ENCODE results near the gene EPGN.
"Not testable (repeated sequence)": the region's sequence is repeated elsewhere in the genome, so short reads cannot be mapped to it uniquely, and the experiment has no call there.

The EPGN gene

GRCh38 chr4:74311696-74312313 lies 3.5 kb downstream of the EPGN start:
- DNase-seq: no peak

GRCh38 chr4:74314329-74314728 lies 6.1 kb downstream of the EPGN start:
- no peak for DNase-seq

GRCh38 chr4:74314944-74315343 lies 6.7 kb downstream of the EPGN start:
- no peak for DNase-seq

- DNase-seq: no peak
These were observed 7.1 kb downstream of the EPGN start for GRCh38 chr4:74315376-74315775.

GRCh38 chr4:74316397-74316796 lies 8.1 kb downstream of the EPGN start:
- no peak for DNase-seq

- no peak for DNase-seq
These were observed 9.5 kb downstream of the EPGN start for GRCh38 chr4:74317616-74318246.

GRCh38 chr4:74318276-74318675 lies 10.0 kb downstream of the EPGN start:
- no peak for DNase-seq

GRCh38 chr4:74319470-74319869 lies 11.2 kb downstream of the EPGN start:
- no peak for DNase-seq

GRCh38 chr4:74320559-74321118 lies 12.4 kb downstream of the EPGN start:
- no peak for DNase-seq

- DNase-seq: no peak
These were observed 14.0 kb downstream of the EPGN start for GRCh38 chr4:74322301-74322700.

- no peak for DNase-seq
These were observed 15.4 kb downstream of the EPGN start for GRCh38 chr4:74323663-74324062.

GRCh38 chr4:74324262-74324661 lies 16.0 kb downstream of the EPGN start:
- DNase-seq: no peak

GRCh38 chr4:74325886-74326285 lies 17.6 kb downstream of the EPGN start:
- no peak for DNase-seq

- no peak for DNase-seq
These were observed 19.5 kb downstream of the EPGN start for GRCh38 chr4:74327762-74328161.

GRCh38 chr4:74328501-74328900 lies 20.2 kb downstream of the EPGN start:
- DNase-seq: no peak

- no peak for DNase-seq
These were observed 21.0 kb downstream of the EPGN start for GRCh38 chr4:74329307-74329706.

GRCh38 chr4:74330295-74330750 lies 22.1 kb downstream of the EPGN start:
- DNase-seq: no peak

- no peak for DNase-seq
These were observed 23.0 kb downstream of the EPGN start for GRCh38 chr4:74331252-74331651.

GRCh38 chr4:74331944-74332343 lies 23.7 kb downstream of the EPGN start:
- no peak for DNase-seq

GRCh38 chr4:74334636-74335035 lies 26.4 kb downstream of the EPGN start:
- DNase-seq: no peak

GRCh38 chr4:74335341-74336021 lies 27.2 kb downstream of the EPGN start:
- no peak for DNase-seq

- DNase-seq: no peak
These were observed 30.6 kb downstream of the EPGN start for GRCh38 chr4:74338792-74339333.

- no peak for DNase-seq
These were observed 31.2 kb downstream of the EPGN start for GRCh38 chr4:74339501-74339900.

GRCh38 chr4:74340421-74340820 lies 32.2 kb downstream of the EPGN start:
- DNase-seq: not testable (repeated sequence)

Measured in femur (tissue), 1 donor.